Measurements from ENCODE around the gene NCKIPSD.
A peak's percentile ranks its signal among the peaks of the same experiment; 100 is the strongest.
"Not testable (repeated sequence)": the region's sequence is repeated elsewhere in the genome, so short reads cannot be mapped to it uniquely, and the experiment has no call there.

Gene NCKIPSD

DNA sequence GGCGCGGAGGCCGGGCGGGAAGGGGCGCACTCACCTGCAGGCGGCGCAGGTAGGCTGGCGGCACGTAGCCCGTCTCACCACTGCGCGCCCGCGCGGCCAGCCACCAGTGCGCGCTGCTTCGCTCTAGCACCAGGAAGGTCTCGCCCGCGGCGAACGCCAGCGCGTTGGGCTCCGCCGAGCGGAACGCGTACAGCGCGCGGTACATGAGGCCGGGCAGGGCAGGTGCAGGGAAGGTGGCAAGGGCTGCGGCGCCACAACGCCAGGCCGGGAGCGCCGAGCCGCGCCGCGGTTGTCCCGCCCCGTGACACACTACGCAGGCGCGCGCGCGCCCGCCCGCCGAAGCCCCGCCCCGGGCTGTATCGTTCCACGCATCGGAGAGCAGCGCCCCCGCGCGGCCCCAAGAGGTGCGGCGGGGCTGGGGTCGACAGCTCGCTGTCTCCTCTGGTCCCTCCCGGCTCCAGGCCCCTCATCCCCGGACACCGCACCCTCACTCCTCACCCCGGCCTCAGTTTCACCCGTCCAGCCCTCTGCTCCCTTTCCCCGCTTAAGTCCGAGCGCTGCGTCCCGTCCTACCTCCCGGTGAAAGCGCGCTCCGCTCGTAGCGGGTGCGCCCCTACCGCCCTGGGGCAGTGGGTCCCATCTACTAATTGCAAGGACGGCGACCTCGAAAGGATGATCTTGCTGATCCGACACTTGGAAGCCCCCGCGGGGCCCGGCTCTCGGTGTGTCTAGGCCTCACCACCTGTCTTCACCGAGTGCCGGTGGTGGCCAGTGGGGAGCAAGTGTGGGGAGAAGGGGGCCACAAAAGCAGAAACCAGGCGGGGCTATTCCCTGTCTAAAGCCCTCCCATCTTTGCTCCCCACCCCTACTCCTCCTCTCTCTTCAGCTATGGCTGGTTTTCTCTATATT, at the start of gene NCKIPSD:
NCKIPSD (minus strand) TSS at position 313 of the 909 bp plus-strand sequence; CDS start at position 205, 108 bp downstream.
- DNase-seq, result peak; percentile 95

DNA sequence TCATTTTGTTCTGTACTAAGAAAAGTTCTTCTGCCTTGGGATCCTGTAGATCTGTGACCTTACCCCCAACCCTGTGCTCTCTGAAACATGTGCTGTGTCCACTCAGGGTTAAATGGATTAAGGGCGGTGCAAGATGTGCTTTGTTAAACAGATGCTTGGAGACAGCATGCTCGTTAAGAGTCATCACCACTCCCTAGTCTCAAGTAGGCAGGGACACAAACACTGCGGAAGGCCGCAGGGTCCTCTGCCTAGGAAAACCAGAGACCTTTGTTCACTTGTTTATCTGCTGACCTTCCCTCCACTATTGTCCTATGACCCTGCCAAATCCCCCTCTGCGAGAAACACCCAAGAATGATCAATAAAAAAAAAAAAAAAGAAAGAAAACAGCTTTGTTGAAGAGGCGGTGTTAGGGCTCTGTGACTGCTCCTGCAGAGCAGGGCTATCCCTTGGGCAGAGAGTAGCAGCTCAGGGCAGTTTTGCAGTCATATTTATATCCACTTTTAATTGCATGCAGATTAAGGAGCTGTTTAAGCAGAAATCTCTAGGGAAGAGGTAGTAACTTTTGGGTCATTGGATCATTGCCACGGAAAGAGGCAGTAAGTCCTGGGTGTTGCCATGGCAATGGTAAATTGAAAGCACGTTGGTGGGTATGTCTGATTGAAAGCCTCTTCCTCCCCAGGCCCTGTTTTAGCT, 49.5 kb upstream of the NCKIPSD start:
- DNase-seq, result not testable (repeated sequence)

- not testable (repeated sequence) for DNase-seq
These were observed 48.8 kb upstream of the NCKIPSD start for GRCh38 chr3:48734541-48734940.

DNA sequence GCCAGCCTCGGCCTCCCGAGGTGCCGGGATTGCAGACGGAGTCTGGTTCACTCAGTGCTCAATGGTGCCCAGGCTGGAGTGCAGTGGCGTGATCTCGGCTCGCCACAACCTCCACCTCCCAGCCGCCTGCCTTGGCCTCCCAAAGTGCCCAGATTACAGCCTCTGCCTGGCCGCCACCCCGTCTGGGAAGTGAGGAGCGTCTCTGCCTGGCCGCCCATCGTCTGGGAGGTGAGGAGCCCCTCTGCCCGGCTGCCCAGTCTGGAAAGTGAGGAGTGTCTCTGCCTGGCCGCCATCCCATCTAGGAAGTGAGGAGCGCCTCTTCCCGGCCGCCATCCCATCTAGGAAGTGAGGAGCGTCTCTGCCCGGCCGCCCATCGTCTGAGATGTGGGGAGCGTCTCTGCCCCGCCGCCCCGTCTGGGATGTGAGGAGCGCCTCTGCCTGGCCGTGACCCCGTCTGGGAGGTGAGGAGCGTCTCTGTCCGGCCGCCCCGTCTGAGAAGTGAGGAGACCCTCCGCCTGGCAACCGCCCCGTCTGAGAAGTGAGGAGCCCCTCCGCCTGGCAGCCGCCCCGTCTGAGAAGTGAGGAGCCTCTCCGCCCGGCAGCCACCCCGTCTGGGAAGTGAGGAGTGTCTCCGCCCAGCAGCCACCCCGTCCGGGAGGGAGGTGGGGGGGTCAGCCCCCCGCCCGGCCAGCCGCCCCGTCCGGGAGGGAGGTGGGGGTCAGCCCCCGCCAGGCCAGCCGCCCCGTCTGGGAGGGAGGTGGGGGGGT, 48.2 kb upstream of the NCKIPSD start:
- DNase-seq, result not testable (repeated sequence)

- no peak for DNase-seq
These were observed 41.8 kb upstream of the NCKIPSD start for GRCh38 chr3:48727511-48727910.

DNA sequence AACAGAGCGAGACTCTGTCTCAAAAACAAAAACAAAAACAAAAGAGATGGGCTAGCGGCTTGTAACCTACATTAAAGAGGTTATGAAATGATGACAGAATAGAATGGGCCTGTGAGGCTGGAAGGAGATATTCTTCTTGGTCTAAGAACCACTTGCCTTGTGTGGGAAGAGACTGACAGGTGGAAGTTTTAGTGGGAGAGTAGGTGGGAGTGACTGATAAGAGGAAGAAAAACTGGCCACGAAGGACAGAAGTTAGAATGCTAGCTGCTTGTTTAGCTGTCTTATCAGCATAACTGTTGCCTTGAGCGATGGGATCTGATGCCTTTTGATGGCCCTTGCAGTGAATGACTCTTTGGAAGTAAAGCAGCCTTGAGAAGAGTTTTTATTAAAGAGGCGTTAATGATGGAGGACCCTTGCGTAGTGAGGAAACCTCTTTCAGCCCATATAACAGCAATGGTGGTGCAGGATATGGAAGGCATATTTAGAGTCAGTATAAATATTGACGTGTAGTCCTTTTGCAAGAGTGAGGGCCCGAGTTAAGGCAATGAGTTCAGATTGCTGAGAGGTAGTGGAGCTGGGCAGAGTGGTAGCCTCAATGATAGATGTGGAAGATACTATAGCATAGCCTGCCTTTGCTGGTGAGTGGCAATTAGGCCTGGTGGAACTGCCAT, 39.6 kb upstream of the NCKIPSD start:
- DNase-seq, result not testable (repeated sequence)

DNA sequence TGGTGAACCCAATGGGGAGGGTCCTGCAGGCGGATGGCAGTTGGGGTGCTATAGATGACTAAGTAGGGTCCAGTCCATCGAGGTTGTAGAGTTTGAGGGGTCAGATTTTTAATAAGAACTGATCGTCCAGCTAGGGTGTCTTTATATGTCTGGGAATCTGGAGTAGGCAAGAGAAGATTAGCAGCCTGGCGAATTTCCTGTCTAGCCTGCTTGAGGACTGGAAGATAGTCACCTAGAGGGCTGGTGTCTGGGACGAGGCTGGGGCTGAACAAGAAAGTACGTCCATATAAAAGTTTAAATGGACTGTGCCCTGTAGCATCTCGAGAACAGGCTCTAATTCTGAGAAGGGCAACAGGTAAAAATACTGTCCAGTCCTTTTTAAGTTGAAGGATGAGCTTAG, 38.0 kb upstream of the NCKIPSD start:
- DNase-seq, result no peak

DNA sequence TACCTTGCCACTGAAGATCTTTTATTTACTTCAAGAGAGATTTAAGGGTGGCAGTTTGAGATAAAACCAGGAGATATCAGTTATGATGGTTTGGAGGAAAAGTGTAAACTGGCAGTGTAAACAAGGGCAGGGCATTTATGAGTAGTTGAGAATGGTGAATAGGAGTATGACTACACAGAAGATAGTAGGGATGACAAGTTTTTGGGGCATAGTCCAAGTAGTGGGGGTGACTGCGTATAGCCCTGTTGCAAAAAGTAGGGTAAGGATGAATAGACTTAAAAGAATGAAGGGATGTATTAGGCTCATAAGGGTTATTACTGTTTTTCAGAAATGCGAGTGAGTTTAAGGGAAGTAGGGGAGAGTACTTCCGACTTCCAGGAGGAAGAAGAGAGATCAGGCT, 37.6 kb upstream of the NCKIPSD start:
- not testable (repeated sequence) for DNase-seq

DNA sequence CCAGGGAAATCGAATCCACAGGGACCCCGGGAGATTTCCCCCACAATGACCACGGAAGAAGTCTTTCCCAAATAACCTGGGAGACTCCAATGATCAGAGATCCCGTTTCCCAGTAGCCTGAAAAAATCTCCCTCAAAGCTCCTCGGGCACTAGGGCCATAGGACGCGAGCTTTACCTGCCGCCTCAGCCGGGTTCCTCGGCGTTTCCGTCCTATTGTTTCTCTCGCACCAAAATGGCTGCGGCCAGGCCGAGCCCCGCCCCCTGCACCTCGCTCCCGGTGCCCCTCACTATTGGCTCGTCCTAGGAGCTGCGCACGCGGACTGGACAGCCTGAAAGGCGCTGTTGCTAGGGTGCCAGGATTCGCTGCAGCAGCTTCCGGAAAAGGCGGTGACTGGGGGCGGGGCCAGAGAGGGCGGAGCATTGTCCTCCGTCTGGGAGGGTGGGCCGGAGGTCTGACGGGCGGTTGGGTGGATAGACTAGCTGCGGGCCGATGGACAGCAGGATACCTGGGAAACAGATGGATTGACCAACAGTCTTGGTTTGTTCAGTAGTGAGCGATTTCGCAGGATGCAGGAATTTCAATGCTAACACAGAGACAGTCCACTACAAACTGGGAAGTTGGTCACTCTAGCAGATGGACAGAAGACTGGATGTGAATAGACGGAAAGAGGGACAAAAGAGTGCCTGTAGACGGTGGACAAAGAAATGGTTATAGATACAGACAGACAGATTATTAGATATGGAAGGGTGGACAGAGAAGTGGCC, 31.4 kb upstream of the NCKIPSD start, which contains the start of gene IP6K2:
IP6K2 (minus strand) TSS at position 240 of the 765 bp plus-strand sequence. CDS start 21,930 bp downstream, outside the sequence.
- DNase-seq, result peak; percentile 100

DNA sequence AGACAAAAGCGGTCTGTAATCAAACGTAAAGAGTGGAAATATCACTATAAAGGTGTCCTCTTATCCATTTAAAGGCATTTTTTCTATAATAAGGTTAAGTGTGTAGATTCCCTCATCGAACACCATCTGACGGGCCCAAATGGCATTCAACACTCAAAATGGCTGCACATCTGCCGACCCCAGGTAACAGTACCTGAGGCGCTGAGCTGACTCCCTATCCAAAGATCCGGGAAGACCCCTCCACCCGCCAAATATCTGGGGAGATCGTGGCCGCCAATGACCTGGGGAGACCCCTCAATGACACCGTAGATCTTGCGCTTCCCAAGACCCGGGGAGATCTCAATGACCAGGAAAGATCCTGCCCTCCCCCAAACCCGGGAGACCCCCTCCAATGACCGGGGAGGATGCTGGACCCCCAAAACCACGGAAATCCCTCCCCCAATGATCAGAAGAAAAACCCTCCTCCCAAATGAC, 30.8 kb upstream of the NCKIPSD start:
- peak; percentile 47 for DNase-seq

DNA sequence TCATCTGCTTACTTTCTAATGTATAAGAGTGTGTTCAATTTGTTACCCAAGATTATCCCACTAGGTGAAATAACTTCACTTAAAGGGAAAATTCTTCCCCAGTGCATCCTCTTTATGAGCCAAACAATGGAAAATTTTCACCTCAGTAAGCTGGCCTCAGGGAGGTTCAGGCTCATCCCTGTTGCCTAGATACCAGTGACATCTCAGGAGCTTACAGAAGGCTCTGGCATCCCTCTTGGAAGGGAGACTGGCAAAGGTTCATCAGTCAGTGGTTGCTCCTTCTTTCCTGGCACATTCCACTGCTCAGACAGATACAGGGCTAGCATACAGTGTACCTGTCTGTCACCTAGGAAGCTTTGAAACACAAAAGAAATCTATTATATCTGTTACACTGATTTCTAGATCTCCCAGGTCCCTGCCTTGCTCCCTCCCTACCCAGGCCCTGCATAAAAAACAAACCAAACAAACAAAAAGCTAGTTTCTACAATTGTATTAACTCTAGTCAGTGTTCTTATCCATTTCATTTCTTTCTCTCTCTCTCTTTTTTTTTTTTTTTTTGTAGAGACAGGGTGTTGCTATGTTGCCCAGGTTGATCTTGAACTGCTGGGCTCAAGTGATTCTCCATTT, 29.6 kb upstream of the NCKIPSD start:
- DNase-seq, result no peak

- DNase-seq, result no peak
These were observed 26.0 kb upstream of the NCKIPSD start for GRCh38 chr3:48711727-48712126.

- DNase-seq, result no peak
These were observed 23.3 kb upstream of the NCKIPSD start for GRCh38 chr3:48709051-48709461.

DNA sequence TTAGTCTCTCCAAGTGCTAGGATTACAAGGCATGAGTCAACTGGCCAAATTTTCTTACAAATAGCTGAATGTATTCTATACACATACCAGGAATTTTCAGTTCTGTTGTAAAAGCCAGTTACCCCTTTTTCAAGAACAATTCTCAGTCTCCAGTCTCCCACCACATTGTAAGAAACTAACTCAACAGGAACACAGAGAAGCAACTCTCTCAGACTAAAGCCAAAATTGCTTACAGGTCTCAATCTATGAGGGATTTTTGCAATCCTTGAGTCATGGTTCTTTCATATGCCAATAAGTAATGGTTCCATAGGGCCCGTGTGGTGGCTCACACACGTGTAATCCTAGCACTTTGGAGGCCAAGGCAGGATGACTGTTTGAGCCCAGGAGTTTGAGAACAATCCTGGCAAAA, 22.8 kb upstream of the NCKIPSD start:
- DNase-seq, result no peak

GRCh38 chr3:48707157-48707556, 21.4 kb upstream of the NCKIPSD start:
- no peak for DNase-seq

DNA sequence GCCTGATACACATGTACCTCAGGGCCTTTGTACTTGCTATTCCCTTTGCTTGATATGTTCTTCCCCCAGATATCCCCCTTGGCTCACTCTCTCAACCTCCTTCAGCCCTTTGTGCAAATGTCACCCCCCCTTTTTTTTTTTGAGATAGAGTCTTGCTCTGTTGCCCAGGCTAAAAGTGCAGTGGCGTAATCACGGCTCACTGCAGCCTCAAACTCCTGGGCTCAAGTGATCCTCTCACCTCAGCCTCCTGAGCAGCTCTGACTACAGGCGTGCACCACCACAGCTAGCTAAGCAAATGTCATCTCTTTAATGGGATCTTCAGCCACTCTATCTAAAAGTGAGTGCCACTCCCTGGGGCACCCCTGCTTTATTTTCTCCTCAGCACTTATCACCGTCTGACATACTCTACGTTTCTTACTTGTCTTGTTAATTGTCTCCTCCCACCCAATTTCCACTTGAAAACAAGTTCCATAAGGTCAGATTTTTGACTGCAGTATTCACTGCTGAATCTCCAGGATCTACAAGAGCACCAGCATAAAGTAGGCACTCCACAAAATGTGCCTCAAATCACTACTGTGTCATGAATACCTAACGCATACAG, 16.7 kb upstream of the NCKIPSD start:
- DNase-seq, result no peak

- DNase-seq, result no peak
These were observed 15.2 kb upstream of the NCKIPSD start for GRCh38 chr3:48700731-48701405.

GRCh38 chr3:48698891-48699290, 13.2 kb upstream of the NCKIPSD start:
- no peak for DNase-seq

DNA sequence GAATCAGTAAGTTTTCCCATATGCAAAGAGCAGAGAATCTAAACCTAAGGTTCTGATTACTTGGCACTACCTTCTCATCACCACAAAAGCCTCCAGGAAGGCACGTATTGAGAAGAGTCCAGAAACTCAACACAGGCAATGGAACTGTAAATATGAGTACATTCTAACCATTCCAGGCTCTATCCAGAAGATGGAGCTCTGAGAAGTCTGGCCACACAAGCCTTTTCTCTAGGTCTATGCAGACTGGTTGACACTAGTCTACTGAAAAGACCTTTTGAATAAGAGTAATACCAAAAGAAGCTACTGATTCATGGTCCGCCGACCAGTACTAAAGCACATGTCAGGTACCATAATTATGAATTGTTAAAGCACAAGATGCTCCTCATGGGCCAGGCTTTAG, 12.2 kb upstream of the NCKIPSD start:
- DNase-seq, result no peak

GRCh38 chr3:48696601-48697000, 10.9 kb upstream of the NCKIPSD start:
- DNase-seq, result no peak

Data from stimulated activated CD8-positive, alpha-beta memory T cell treated with anti-CD3 and anti-CD28 coated beads, Interleukin-4, amount 100 ng/mL, for 48 hours (primary cell).